Colonic mucosa (tissue), 4 donors: Measurements from ENCODE around the gene IL32. TPM values are rescaled to one million over a fixed set of nuclear protein-coding genes. Genes with fewer than 3 reads are reported as not detected.

Source experiments
- DNase-seq: peaks from one replicate; pipeline ENCODE4 v3.0.0-alpha.2; 2020
- H3K27ac ChIP-seq: fragments of 200-600 bp; one replicate; pipeline ENCODE4 v1.8.0; 2021
- H3K27me3 ChIP-seq: fragments of 200-600 bp; one replicate; pipeline ENCODE4 v1.8.0; 2021
- H3K36me3 ChIP-seq: fragments of 200-600 bp; one replicate; pipeline ENCODE4 v1.8.0; 2021
- H3K4me1 ChIP-seq: fragments of 200-600 bp; one replicate; pipeline ENCODE4 v1.8.0; 2021; ENCODE audit warnings: mild to moderate bottlenecking
- H3K4me3 ChIP-seq: fragments of 200-600 bp; one replicate; pipeline ENCODE4 v1.8.0; 2021
- H3K9ac ChIP-seq, 2 donors: one replicate each; pipeline ENCODE4 v1.7.0; 2013; ENCODE audit warnings: control low read depth in 2 of 2, low read depth in 2 of 2, low read length in 2 of 2
- H3K9me3 ChIP-seq: fragments of 200-600 bp; one replicate; pipeline ENCODE4 v1.8.0; 2021
- intact Hi-C: fragments of 100-400 bp; cut with DNase I; formaldehyde crosslinking; loops from one replicate; pipeline ENCODE4 v1.14.1; 2022
- total RNA-seq, 2 donors: library from RNA; stranded (reverse); fragmentation: NEBNext Ultra II Directional in 1 of 2; extraction: Animal tissue kit (Norgen Biotek cat#: 25700) in 1 of 2; gene quantifications; one replicate each; pipeline ENCODE4 v1.2.1, GENCODE V29; 2021
- TF ChIP-seq, protein P1 (sequence below): fragments of 200-600 bp; IDR thresholded peaks from one replicate; pipeline ENCODE4 v1.8.0; 2022; ENCODE audit warnings: antibody characterized with exemption, mild to moderate bottlenecking
- donor health status: healthy.
- donor health status: DM: no; HTN: no; CAD: no.
- donor health status: DM: no; HTN: no; CAD: no.

Gene IL32
- total RNA-seq, 2 donors from 2014 or later, result 256 to 329 TPM

DNA sequence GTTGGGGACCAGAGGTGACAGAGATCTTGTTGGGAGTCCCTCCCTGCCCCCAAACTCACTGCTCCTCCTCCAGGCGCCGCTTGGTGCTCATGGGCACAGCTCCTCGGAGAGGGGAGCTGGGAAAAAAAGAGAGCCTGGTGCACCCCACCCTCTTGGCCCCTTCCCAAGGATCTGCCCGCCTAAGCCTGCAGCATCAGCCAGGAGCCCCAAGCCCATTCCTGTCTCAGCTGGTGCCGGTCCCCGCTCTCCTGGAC is 42.1 kb upstream of the IL32 start:
- H3K4me1 ChIP-seq, result peaks cover 22% of the 10 kb centered on the region
- no peak for DNase-seq
- TF ChIP-seq, protein P1, sequence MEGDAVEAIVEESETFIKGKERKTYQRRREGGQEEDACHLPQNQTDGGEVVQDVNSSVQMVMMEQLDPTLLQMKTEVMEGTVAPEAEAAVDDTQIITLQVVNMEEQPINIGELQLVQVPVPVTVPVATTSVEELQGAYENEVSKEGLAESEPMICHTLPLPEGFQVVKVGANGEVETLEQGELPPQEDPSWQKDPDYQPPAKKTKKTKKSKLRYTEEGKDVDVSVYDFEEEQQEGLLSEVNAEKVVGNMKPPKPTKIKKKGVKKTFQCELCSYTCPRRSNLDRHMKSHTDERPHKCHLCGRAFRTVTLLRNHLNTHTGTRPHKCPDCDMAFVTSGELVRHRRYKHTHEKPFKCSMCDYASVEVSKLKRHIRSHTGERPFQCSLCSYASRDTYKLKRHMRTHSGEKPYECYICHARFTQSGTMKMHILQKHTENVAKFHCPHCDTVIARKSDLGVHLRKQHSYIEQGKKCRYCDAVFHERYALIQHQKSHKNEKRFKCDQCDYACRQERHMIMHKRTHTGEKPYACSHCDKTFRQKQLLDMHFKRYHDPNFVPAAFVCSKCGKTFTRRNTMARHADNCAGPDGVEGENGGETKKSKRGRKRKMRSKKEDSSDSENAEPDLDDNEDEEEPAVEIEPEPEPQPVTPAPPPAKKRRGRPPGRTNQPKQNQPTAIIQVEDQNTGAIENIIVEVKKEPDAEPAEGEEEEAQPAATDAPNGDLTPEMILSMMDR, result no peak
- peak overlapping the region; percentile 70 to 75 for H3K9ac ChIP-seq
- intact Hi-C loops, result no loop called here
- H3K4me3 ChIP-seq, result peak overlapping the region; percentile 51
- H3K36me3 ChIP-seq, result no peaks in the 10 kb centered on the region
- H3K9me3 ChIP-seq, result no peaks in the 10 kb centered on the region
- H3K27me3 ChIP-seq, result no peaks in the 10 kb centered on the region
- H3K27ac ChIP-seq, result peak overlapping the region; percentile 96

DNA sequence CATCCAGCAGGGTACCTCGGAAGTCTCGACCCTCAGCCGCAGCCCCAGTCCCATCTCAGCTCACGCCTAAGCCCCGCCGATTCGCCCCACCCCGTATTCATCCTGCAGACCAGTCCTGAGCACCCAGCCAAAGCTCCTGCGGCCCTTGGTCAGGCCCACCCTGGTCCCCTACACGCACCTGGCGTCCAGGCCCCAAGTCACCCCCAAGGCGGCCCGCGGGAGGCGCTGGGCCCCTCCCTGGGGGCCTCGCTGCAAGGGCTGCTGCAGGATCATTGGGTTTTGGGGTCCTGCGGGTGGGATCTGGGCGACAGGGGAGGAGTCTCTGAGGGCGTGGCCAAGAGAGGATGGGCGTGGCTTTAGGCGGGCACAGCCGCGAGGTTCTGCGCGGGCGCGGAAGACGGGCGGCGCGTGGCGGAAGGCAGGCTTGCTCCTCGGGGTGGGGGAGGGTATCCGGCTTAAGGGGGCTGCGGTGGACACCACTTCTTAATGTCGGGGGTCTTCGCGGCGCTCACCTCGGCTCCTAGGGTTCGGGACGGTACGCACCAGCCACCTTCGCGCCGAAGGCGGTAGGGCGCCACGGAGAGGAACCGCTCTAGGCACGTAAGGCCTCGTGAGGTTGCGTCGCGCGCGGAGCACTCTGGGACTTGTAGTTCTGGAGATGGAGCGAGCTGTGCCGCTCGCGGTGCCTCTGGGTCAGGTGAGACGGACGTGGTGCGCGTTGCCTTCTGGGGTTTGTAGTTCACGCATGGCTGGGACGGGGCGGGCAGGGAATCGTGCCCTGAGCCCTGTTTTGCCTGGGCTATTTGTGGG is 41.6 kb upstream of the IL32 start, which contains the start of the genes HCFC1R1 and THOC6:
TSS of gene HCFC1R1 (minus strand) at position 274 of the 810 bp plus-strand sequence. CDS start at position 273, 1 bp downstream.
TSS of gene THOC6 (plus strand) at position 367 of the 810 bp plus-strand sequence. CDS start at position 659, 292 bp downstream.
- Histone ChIP-seq H3K4me3 (peak within 1 kb of the TSS; percentile 51), H3K9ac (peak within 1 kb of the TSS; percentile 70 to 75), H3K4me1 (peaks cover 26% of the 10 kb centered on the region), H3K27me3 (no peaks in the 10 kb centered on the region), H3K36me3 (no peaks in the 10 kb centered on the region), H3K9me3 (no peaks in the 10 kb centered on the region), H3K27ac (peak within 1 kb of the TSS; percentile 96)
- TF ChIP-seq, protein P1, result no peak
- DNase-seq, result peak; percentile 99
- intact Hi-C loops, result no loop called here

DNA sequence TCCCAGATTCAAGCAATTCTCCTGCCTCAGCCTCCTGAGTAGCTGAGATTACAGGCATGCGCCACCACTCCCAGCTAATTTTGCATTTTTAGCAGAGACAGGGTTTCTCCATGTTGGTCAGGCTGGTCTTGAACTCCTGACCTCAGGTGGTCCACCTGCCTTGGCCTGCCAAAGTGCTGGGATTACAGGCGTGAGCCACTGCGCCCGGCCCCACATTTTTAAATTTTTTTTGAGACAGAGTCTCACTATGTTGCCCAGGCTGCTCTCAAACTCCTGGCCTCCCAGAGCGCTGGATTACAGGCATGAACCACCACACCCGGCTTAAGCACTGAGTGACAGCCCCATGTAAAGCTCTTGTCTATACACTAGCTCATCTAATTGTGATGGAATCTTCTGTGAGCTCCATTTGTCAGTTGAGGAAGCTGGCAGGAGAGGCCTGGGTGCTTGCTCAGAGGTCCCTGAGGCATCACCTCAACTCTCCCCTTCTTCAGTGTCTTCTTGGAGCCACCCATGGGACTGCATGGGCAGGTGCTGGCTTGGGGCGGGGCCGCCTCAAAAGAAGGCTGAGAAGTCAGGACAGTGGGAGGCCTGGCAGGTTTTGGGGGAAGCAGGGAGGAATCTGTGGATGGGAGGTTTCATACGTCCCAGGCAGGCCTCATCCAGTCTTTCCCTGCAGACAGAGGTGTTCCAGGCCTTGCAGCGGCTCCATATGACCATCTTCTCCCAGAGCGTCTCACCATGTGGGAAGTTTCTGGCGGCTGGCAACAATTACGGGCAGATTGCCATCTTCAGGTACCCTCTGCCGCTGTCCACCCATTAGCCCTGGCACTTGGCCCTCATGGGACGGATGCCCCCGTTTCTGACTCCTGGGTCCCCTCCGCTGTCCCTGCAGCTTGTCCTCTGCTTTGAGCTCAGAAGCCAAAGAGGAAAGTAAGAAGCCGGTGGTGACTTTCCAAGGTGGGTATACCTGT is 40.1 kb upstream of the IL32 start:
- Histone ChIP-seq H3K9me3 (no peaks in the 10 kb centered on the region), H3K9ac (no peak overlapping the region), H3K4me1 (peaks cover 26% of the 10 kb centered on the region), H3K27me3 (peaks cover 4% of the 10 kb centered on the region), H3K27ac (no peak overlapping the region), H3K36me3 (no peaks in the 10 kb centered on the region), H3K4me3 (no peak overlapping the region)
- no peak for DNase-seq
- TF ChIP-seq, protein P1, result no peak
- intact Hi-C loops, result no loop called here

DNA sequence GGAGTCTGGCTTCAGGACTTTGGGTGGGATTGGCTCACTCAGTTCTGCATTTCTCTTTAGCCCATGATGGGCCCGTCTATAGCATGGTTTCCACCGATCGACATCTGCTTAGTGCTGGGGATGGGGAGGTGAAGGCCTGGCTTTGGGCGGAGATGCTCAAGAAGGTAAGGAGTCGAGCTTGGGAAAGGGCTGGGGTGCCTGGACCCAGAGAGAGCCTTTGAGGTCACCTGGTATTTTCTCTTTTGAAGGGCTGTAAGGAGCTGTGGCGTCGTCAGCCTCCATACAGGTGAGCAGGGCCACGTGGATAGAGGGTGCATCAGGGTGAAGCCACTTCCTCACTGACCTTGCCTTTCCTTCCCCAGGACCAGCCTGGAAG is 39.4 kb upstream of the IL32 start:
- Histone ChIP-seq H3K36me3 (no peaks in the 10 kb centered on the region), H3K4me1 (peaks cover 26% of the 10 kb centered on the region)

More for the DNA sequence above, 39.4 kb upstream of the IL32 start:
- H3K27ac ChIP-seq, result no peak overlapping the region
- no peak overlapping the region for H3K4me3 ChIP-seq
- H3K27me3 ChIP-seq, result peaks cover 4% of the 10 kb centered on the region
- intact Hi-C loops, result no loop called here
- H3K9ac ChIP-seq, result no peak overlapping the region
- TF ChIP-seq, protein P1, result no peak
- no peaks in the 10 kb centered on the region for H3K9me3 ChIP-seq
- DNase-seq, result no peak
